Dendritic cell treated with granulocyte-macrophage colony-stimulating factor and Interleukin-4, amounts not matched to agents 40 ng/mL and 50 ng/mL, for 4 days (primary cell): ENCODE results near the gene PLEKHG2.

Experiments used
- H3K27ac Mint-ChIP-seq: one replicate; pipeline ENCODE4 v1.8.0; 2022; ENCODE audit warnings: mild to moderate bottlenecking, mixed read lengths
- H3K27me3 Mint-ChIP-seq: one replicate; pipeline ENCODE4 v1.8.0; 2022; ENCODE audit warnings: mild to moderate bottlenecking, mixed read lengths
- H3K36me3 Mint-ChIP-seq: one replicate; pipeline ENCODE4 v1.8.0; 2022; ENCODE audit warnings: low read depth, mixed read lengths
- H3K4me1 Mint-ChIP-seq: one replicate; pipeline ENCODE4 v1.8.0; 2022; ENCODE audit warnings: low read depth, mixed read lengths
- H3K4me3 Mint-ChIP-seq: one replicate; pipeline ENCODE4 v1.8.0; 2022; ENCODE audit warnings: mild to moderate bottlenecking, moderate library complexity, mixed read lengths
- H3K9me3 Mint-ChIP-seq: one replicate; pipeline ENCODE4 v1.8.0; 2022; ENCODE audit warnings: mixed read lengths
- intact Hi-C: fragments of 100-400 bp; cut with micrococcal nuclease; formaldehyde crosslinking; loops from one replicate; pipeline ENCODE4 v1.15.0; 2022

Gene PLEKHG2

DNA sequence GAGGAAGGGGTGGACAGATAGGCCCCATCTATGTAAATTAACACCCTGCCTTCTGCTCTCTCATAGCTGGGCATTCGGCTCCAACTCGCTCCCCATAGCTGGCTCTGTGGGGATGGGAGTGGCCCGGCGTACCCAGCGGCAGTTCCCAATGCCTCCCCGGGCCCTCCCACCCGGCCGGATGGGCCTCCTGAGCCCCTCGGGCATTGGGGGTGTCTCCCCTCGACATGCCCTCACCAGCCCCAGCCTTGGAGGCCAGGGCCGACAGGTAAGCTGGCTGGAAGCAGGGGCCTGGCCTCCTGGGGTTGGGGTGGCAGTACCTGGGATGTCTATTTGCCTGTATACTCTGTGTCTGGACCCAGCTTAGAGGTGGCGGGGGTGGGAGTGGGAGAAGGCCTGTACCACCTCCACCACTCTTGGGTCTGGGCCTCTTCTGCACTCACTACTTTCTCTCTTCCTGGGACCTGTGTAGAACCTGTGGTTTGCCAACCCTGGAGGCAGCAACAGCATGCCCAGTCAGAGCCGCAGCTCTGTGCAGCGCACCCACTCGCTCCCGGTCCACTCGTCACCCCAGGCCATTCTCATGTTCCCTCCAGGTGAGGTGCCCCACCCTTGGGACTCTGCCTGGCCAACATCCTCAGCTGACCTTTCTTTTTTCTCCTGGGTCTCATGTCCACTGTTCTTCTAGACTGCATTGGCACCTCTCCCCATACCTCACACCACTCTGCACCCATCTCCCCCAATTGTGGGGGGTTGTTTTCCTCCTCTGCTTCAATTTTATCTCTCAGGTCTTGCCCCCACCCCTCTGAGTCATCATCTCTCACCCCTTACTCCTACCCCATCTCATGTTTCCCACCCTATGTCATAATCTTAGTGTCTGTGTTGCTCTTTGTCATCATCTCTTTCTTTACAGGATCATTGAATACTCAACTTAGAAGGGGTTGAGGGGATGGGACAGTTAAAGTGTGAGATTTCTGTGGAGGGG, 31.7 kb upstream of the PLEKHG2 start:
- Mint-ChIP-seq H3K36me3 (peaks cover 100% of the 10 kb centered on the region), H3K4me3 (no peak overlapping the region), H3K27me3 (no peaks in the 10 kb centered on the region), H3K4me1 (peaks cover 11% of the 10 kb centered on the region), H3K9me3 (no peaks in the 10 kb centered on the region), H3K27ac (no peak overlapping the region)
- intact Hi-C loops = no loop called here

DNA sequence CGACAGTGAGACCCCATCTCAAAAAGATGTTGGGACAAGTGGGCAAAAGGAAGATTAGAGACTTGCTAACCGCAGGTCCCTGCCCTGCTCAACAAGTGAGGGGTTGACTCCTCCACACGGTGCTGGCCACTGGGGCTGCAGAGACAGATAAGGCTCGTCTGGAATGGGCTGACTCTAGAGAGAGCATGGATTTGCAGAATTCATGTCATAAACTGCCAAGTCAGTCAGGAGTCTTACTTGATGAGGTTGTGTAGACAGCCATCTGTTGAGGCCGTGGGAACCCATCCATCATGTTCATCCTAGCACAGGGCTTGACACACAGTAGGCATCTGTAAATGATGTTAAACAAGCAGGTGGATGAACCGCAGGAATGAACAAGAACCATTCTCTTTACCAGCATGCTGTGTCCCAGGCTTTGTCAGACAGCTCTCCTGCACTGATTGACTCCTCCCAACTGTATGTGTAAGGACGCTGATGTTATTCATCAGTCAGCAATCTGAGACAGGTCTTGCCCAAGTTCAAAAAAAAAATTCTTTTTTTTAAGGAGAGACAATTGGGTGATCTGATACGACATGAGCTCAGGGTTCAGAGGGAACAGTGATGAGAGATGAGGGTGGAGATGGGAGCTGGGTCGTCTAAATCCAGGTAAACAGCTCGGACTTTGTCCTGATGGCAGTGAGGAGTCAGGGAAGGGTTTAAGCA, 30.4 kb upstream of the PLEKHG2 start:
- Mint-ChIP-seq H3K36me3 (peaks cover 99% of the 10 kb centered on the region), H3K27ac (no peak overlapping the region), H3K4me3 (no peak overlapping the region), H3K4me1 (peaks cover 20% of the 10 kb centered on the region), H3K9me3 (no peaks in the 10 kb centered on the region), H3K27me3 (no peaks in the 10 kb centered on the region)
- intact Hi-C loops = no loop called here

DNA sequence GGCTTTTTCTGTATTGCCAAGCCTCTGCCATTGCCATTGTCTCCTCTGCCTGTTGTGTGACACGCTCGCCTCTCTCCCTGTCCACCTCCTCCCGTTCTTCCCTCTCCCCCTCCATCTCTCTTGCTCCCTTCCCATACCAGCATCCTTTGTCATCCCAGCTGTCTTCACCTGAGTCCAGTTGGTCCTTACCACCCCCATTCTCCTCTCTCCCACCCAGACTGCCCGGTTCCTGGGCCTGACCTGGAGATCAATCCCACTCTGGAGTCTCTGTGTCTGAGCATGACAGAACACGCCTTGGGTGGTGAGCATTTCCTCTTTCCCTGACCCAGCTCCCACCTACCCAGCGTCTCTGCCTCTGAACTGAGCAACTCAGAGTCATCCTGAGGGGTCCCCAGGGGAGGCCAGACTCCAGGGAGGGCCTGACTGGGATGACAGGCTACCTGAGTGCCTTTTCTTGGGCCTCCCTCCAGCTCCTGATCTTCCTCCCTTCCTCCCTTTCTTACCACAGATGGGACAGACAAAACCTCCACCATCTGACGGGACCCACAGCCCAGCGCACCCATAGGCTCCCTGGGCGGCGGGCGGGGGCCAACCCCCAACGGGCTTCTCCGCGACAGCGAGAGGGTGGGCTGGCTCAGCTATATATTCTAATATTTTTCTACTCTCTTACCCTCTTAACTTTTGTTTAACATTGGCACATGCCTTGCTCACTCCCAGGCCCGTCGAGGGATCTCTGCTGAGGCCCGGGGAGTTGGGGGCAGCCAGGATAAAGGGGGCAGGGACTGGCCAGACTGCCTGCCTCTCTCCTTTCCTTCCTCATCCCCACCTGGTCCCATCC, 29.3 kb upstream of the PLEKHG2 start:
- Mint-ChIP-seq H3K36me3 (peaks cover 92% of the 10 kb centered on the region), H3K27me3 (no peaks in the 10 kb centered on the region), H3K27ac (peak overlapping the region; percentile 2), H3K9me3 (no peaks in the 10 kb centered on the region), H3K4me1 (peaks cover 20% of the 10 kb centered on the region), H3K4me3 (no peak overlapping the region)
- intact Hi-C loops = no loop called here

DNA sequence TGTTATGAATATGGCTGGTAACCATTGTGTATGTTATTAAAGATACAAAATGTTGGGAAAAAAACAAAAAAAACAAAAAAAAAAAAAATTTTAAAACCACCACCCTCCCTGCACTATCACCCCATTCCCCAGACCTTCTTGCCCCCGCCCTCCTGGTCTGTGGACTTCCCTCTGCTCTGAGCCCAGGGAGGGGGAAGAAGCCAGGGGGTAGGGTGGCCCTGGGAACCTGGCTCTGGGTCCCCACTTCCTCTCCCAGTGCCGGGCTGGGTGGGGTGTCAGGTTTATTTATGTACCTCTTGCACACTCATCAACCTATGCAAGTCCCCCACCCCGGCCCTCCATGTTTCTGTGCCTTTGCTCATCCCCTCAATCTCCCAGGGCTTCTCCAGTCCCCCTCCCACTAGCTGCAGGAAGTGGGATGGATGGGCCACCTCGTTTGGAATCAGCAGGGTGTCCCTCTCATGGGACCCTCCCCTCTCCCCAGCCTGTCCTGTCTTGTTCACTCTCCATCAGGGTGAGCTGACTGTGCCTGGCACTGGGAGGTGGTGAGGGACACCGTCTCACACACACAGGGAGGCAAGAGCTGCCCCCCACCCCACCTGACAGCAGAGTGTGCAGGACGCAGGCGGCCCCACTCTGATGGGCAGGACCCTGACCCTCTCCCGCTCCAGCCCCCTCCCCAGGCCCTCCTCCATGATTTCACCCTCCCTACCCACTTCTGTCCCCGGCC, 27.5 kb upstream of the PLEKHG2 start:
- no peak overlapping the region for H3K4me3 Mint-ChIP-seq
- peak overlapping the region; percentile 64 for H3K27ac Mint-ChIP-seq
- H3K9me3 Mint-ChIP-seq = no peaks in the 10 kb centered on the region
- no peaks in the 10 kb centered on the region for H3K27me3 Mint-ChIP-seq
- H3K36me3 Mint-ChIP-seq = peaks cover 89% of the 10 kb centered on the region
- intact Hi-C loops = no loop called here
- peaks cover 29% of the 10 kb centered on the region for H3K4me1 Mint-ChIP-seq

DNA sequence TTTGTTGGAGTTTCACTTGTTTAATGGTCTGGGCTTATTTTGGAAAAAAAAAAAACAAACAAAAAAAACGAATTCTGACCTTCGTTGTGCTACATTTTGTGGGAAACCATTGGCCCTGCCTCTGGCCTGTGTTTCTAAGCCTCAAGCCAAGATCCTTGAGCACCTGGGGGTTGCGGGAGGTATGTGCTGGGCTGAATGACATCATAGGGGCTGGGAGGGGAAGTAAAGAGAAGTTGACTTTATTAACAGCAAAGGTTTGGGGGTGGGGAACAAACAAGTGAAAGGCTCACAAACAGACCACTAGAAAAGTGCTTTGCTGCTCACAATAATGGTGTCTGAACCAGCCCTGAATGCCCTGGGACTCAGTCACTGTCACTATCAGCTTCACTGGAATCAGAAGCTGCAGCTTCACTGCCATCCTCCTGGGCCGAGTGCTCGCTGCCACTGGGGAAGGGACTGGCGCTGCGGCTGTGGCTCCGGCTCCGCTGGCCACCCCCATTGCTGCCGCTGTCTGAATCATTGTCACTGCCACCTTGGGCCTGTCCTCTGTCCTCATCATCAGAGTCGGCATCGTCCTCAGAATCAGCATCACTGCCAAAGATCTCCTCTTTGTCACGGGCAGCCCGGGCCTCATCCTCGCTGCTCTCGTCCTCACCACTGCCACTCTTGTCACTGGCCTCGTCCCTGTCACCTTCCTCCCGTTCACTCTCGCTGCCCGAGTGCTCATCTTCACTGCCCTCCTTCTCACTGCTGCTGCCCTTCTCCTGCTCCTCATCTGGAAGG, 26.6 kb upstream of the PLEKHG2 start:
- Mint-ChIP-seq H3K4me3 (no peak overlapping the region), H3K9me3 (no peaks in the 10 kb centered on the region), H3K4me1 (peaks cover 33% of the 10 kb centered on the region), H3K27ac (peak overlapping the region; percentile 2), H3K36me3 (peaks cover 87% of the 10 kb centered on the region), H3K27me3 (no peaks in the 10 kb centered on the region)
- intact Hi-C loops = no loop called here

DNA sequence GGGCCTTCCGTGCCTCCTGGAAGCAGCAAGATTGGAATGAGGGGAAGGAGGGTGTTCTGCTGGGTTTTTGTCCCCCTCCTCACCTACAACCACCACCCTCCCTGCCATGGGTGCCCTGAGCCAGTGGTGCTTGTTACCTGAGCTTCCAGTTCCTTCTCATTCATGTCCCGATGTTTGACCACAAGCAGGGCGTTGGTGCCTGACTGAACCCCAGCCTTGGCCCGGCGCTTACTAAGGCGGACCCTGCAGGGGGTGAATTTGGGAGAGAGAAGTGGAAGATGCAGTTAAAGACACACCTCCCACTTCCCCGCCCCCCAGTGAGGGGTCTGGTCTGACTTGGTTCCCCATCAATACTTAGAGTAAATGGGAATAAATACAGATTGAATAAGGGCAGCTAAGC, 25.9 kb upstream of the PLEKHG2 start:
- Mint-ChIP-seq H3K27me3 (no peaks in the 10 kb centered on the region), H3K4me1 (peaks cover 37% of the 10 kb centered on the region), H3K9me3 (no peaks in the 10 kb centered on the region), H3K4me3 (no peak overlapping the region), H3K36me3 (peaks cover 87% of the 10 kb centered on the region), H3K27ac (peak overlapping the region; percentile 2)
- intact Hi-C loops = no loop called here

DNA sequence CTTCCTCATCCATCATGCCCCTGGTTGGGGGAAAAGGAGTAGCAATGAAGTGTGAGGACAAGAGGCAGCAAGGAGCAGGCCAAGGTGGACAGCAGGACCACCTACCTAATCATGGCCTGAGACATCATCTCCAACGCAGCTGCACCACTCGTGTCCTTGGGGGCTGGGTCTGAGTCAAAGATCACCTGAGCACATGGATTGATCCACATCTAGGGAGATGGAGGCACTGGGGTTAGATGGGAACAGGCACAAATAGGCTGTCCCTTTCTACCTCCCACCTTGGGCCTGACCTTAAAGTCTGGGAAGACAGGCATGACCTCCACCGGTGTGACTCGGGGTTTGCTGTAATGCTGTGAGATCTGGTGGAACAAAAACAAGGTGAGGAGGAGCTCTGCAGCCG, 23.8 kb upstream of the PLEKHG2 start:
- peaks cover 81% of the 10 kb centered on the region for H3K36me3 Mint-ChIP-seq
- H3K4me3 Mint-ChIP-seq = no peak overlapping the region
- intact Hi-C loops = no loop called here
- no peaks in the 10 kb centered on the region for H3K27me3 Mint-ChIP-seq
- peaks cover 53% of the 10 kb centered on the region for H3K4me1 Mint-ChIP-seq
- H3K27ac Mint-ChIP-seq = no peak overlapping the region
- H3K9me3 Mint-ChIP-seq = no peaks in the 10 kb centered on the region

DNA sequence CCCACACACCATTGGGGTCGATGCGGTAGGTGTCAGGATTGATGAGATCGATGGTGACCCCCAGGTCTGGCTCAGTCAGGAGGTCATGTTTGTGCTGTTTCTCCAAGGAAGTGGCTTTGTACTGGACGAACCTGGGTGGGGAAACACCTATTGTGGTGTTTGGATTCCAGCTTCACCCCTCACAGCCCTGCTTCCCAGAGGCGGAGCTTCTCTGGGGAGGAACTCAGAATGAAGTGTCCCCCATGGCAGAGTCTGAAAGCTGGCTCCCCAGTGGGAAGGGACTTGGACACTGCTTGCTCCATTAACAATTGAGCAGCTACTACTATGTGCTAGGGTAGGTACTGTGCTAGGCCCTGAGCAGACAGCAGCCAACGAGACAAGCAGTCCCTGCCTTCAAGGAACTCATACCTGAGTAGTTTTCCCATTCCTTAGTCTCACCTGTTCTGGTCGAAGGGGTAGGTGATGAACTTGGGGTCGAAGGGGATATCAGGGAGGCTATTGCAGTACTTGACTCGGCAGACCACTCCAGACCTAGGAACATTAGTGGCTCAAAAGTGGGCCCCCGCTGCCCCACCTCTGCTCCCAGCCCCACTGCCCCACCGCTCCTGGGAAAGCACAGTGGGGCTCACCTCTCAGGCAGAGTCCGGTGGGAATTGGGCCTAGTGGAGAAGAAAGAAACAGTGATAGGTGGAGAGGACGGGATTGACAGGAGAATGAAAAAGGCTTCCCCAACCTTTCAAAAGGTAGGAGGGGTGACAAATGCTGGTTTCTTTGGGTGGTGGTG, 22.6 kb upstream of the PLEKHG2 start:
- peaks cover 56% of the 10 kb centered on the region for H3K4me1 Mint-ChIP-seq
- no peaks in the 10 kb centered on the region for H3K27me3 Mint-ChIP-seq
- H3K9me3 Mint-ChIP-seq = no peaks in the 10 kb centered on the region
- peaks cover 80% of the 10 kb centered on the region for H3K36me3 Mint-ChIP-seq
- H3K4me3 Mint-ChIP-seq = peak overlapping the region; percentile 99
- H3K27ac Mint-ChIP-seq = peak overlapping the region; percentile 98
- intact Hi-C loops = loop anchor here (2.0 kb wide), 1 partner anchor 47 kb away; the partner anchor contains the start of gene SAMD4B

DNA sequence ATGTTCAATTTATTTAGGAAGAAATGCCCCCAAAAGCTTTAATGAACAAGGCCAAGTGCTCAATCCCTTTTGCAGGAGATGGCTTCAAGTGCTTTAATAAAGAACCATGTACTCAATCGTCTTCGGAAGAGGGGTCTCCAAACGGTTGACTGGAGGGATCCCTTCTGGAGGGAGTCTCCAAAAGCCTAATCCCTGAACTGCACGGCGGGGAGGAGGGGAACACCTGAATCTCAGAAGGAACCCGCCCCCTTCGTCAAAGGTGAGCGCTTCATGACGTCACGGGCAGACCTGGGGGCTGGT, 22.1 kb upstream of the PLEKHG2 start:
- Mint-ChIP-seq H3K4me3 (peak overlapping the region; percentile 99), H3K27me3 (no peaks in the 10 kb centered on the region), H3K4me1 (peaks cover 57% of the 10 kb centered on the region), H3K27ac (peak overlapping the region; percentile 98), H3K36me3 (peaks cover 80% of the 10 kb centered on the region), H3K9me3 (no peaks in the 10 kb centered on the region)
- intact Hi-C loops = loop anchor here (2.0 kb wide), 1 partner anchor 48 kb away; the partner anchor contains the start of gene SAMD4B

DNA sequence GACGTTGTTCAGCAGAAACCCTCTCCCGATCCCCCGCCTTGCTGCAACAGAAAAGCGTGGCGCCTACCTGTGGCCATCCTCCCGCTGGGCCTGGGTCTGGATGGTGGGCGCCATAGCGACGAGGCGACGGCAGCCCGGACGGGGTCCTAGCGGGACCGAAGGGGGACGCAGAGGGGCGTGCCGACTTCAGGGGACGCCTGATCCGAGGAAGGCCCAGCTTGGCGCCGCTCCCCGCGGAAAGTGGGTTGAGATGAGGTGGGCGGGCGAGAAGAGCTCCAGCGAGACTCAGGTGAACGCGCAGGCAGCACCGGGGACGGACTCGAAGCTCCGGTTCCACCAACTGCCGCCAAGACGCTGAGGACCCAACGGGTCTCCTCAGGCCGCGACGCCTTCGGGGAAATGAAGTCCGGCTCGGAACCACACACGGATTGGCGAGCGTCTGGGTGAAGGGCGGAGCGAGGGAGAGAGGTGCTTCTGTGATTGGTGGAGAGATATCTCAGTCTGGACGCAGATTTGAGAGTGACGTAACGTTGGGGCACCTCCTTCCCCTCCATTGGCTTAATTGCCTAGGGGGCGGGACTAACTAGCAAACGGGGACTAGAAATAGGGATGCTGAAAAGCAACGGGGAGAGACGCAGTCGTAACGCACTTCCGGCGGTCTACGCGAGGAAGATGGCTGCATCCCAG, 21.6 kb upstream of the PLEKHG2 start, which contains the start of the genes MED29 and PAF1:
TSS of gene MED29 (plus strand) at position 628 of the 687 bp plus-strand sequence. CDS start at position 673, 45 bp downstream.
TSS of gene PAF1 (minus strand) at position 356 of the 687 bp plus-strand sequence. CDS start at position 114, 242 bp downstream.
- intact Hi-C loops = loop anchor here (2.0 kb wide), 1 partner anchor 48 kb away; the partner anchor contains the start of gene SAMD4B
- Mint-ChIP-seq H3K9me3 (no peaks in the 10 kb centered on the region), H3K4me1 (peaks cover 57% of the 10 kb centered on the region), H3K36me3 (peaks cover 80% of the 10 kb centered on the region), H3K4me3 (peak within 1 kb of the TSS; percentile 99), H3K27me3 (no peaks in the 10 kb centered on the region), H3K27ac (peak within 1 kb of the TSS; percentile 98)
